Measurements from ENCODE around the gene PIK3C2G. TPM values are rescaled to one million over a fixed set of nuclear protein-coding genes. Genes with fewer than 3 reads are reported as not detected.

PIK3C2G gene
- total and polyA plus RNA-seq, 2 of the 4 experiments (the other 2 are of a cell fraction), result not detected

GRCh38 chr12:18259906-18260682, 1.2 kb upstream of the PIK3C2G start:
- no CpG with 5 or more reads among the region's 1 CpG for WGBS, 2 experiments (ENCODE audit: extremely low coverage in 2 of 2, insufficient read length in 1 of 2)
- DNase-seq (no peak), ATAC-seq (ENCODE audit: low read depth) (no peak)
- Histone ChIP-seq H3K56ac (ENCODE audit: extremely low read depth, insufficient read depth, low read length) (no peak overlapping the region), H3K18ac (ENCODE audit: low read depth, low read length) (no peak overlapping the region), H2AK9ac (replicated peaks; ENCODE audit: low read depth, low read length, poor library complexity) (no peak overlapping the region), H4K8ac (ENCODE audit: low read depth in 2 of 2, low read length in 2 of 2) (no peak overlapping the region), H3K4ac (ENCODE audit: low read depth, low read length) (no peak overlapping the region), H2BK15ac (ENCODE audit: low read depth, low read length) (no peak overlapping the region), H3K4me3 (ENCODE audit: insufficient read depth, low read depth, low read length) (no peak overlapping the region), H3K9me3 (ENCODE audit: control insufficient read depth, insufficient read depth, low read length) (no peaks in the 10 kb centered on the region), H3K4me2 (ENCODE audit: low read depth, low read length) (no peak overlapping the region), H4K20me1 (ENCODE audit: insufficient read depth, low read length) (no peaks in the 10 kb centered on the region), H3K36me3 (ENCODE audit: control insufficient read depth, insufficient read depth, low read length) (no peaks in the 10 kb centered on the region), H3K14ac (replicated peaks; ENCODE audit: low read depth, low read length) (no peak overlapping the region), H2BK120ac (ENCODE audit: low read depth, low read length) (no peak overlapping the region), H2AK5ac (ENCODE audit: low read depth, low read length) (no peak overlapping the region), H4K5ac (ENCODE audit: low read depth, low read length) (no peak overlapping the region), H3K4me1 (ENCODE audit: control insufficient read depth, insufficient read depth, low read length) (no peaks in the 10 kb centered on the region), H3K27me3 (ENCODE audit: control insufficient read depth, insufficient read depth, low read length) (no peaks in the 10 kb centered on the region), H3K9me1 (ENCODE audit: insufficient read depth, low read length) (no peaks in the 10 kb centered on the region), H3K23ac (ENCODE audit: low read depth, low read length) (no peak overlapping the region), H2BK5ac (ENCODE audit: low read depth, low read length, poor library complexity, severe bottlenecking) (no peak overlapping the region), H3K27ac (ENCODE audit: insufficient read depth, low read length) (no peak overlapping the region), H3K79me1 (ENCODE audit: low read depth in 1 of 2, low read length in 2 of 2) (no peaks in the 10 kb centered on the region), H2AFZ (replicated peaks; ENCODE audit: low read length, poor library complexity) (no peak overlapping the region), H3K9ac (ENCODE audit: low read depth, low read length) (no peak overlapping the region), H2BK20ac (ENCODE audit: low read depth, low read length) (no peak overlapping the region), H4K91ac (ENCODE audit: insufficient read depth, low read depth, low read length) (no peak overlapping the region)
- no TSS peak for BruUV-seq (replicated peaks)
- TF ChIP-seq MAZ (IDR thresholded peaks at IDR 0.05; ENCODE audit: borderline replicate concordance, low read depth, low read length), result no peak
- TF ChIP-seq RFX5 (IDR thresholded peaks at IDR 0.05; ENCODE audit: low read depth, low read length), result no peak
- no peak for TF ChIP-seq RCOR1 (IDR thresholded peaks at IDR 0.05; ENCODE audit: insufficient replicate concordance, low read length)
- no peak for TF ChIP-seq CEBPB (IDR thresholded peaks at IDR 0.05; ENCODE audit: low read depth, low read length)
- TF ChIP-seq FOS (IDR thresholded peaks at IDR 0.05; ENCODE audit: low read depth, low read length), result no peak
- no peak for TF ChIP-seq ELK1 (IDR thresholded peaks at IDR 0.05; ENCODE audit: borderline replicate concordance, low read depth, low read length)
- TF ChIP-seq CHD1 (IDR thresholded peaks at IDR 0.05; ENCODE audit: low read depth, low read length), result no peak
- no peak for TF ChIP-seq SMC3 (IDR thresholded peaks at IDR 0.05; ENCODE audit: low read depth, low read length)
- TF ChIP-seq MAFK (IDR thresholded peaks at IDR 0.05; ENCODE audit: low read depth, low read length), result no peak
- no peak for TF ChIP-seq BHLHE40 (IDR thresholded peaks at IDR 0.05; ENCODE audit: low read depth, low read length)
- no peak for TF ChIP-seq MXI1 (IDR thresholded peaks at IDR 0.05; ENCODE audit: borderline replicate concordance, low read depth, low read length)
- TF ChIP-seq USF2 (IDR thresholded peaks at IDR 0.05; ENCODE audit: low read depth, low read length), result no peak
- POLR2A ChIA-PET (ENCODE audit: unreplicated experiment), result no interaction called here
- intact Hi-C loops (cut with micrococcal nuclease), result loop anchor here (5.0 to 10.0 kb wide), 2 partner anchors 47 to 1025 kb away; no protein-coding TSS in a partner anchor
- CTCF ChIA-PET, result no interaction called here
- in situ Hi-C loops (cut with MboI; ENCODE audit: low sequenced_read_pairs), result loop anchor here (10.0 kb wide), 1 partner anchor 925 kb away; no protein-coding TSS in a partner anchor
- dilution Hi-C loops (cut with HindIII; ENCODE audit: low sequenced_read_pairs, unreplicated experiment), result no loop called here

Measured in IMR-90 (cell line).